Central memory CD4-positive, alpha-beta T cell (primary cell): ENCODE measurements around the gene TTC7B.

Experiments used
- DNase-seq: peaks from one replicate; pipeline ENCODE4 v3.0.0; 2022

Gene TTC7B

GRCh38 chr14:90739318-90740068, 76.7 kb downstream of the TTC7B start:
- no peak for DNase-seq

- DNase-seq = no peak
Observed at GRCh38 chr14:90733139-90733808, 83.0 kb downstream of the TTC7B start.

- no peak for DNase-seq
Observed at GRCh38 chr14:90732718-90733117, 83.5 kb downstream of the TTC7B start.

GRCh38 chr14:90732139-90732538, 84.1 kb downstream of the TTC7B start:
- no peak for DNase-seq

GRCh38 chr14:90731487-90731886, 84.7 kb downstream of the TTC7B start:
- DNase-seq = no peak

- no peak for DNase-seq
Observed at GRCh38 chr14:90730206-90730766, 85.9 kb downstream of the TTC7B start.

GRCh38 chr14:90728951-90729350, 87.3 kb downstream of the TTC7B start:
- no peak for DNase-seq

GRCh38 chr14:90727082-90727481, 89.1 kb downstream of the TTC7B start:
- DNase-seq = no peak

- no peak for DNase-seq
Observed at GRCh38 chr14:90726656-90727055, 89.6 kb downstream of the TTC7B start.

GRCh38 chr14:90724866-90725265, 91.4 kb downstream of the TTC7B start:
- no peak for DNase-seq

- no peak for DNase-seq
Observed at GRCh38 chr14:90722590-90722989, 93.6 kb downstream of the TTC7B start.

GRCh38 chr14:90721619-90722305, 94.5 kb downstream of the TTC7B start:
- DNase-seq = no peak

GRCh38 chr14:90720832-90721231, 95.4 kb downstream of the TTC7B start:
- DNase-seq = no peak

- no peak for DNase-seq
Observed at GRCh38 chr14:90720336-90720735, 95.9 kb downstream of the TTC7B start.

- DNase-seq = no peak
Observed at GRCh38 chr14:90717916-90718315, 98.3 kb downstream of the TTC7B start.

- no peak for DNase-seq
Observed at GRCh38 chr14:90715993-90716392, 100.2 kb downstream of the TTC7B start.

GRCh38 chr14:90715495-90715894, 100.7 kb downstream of the TTC7B start:
- DNase-seq = no peak

- DNase-seq = no peak
Observed at GRCh38 chr14:90714811-90715210, 101.4 kb downstream of the TTC7B start.

- no peak for DNase-seq
Observed at GRCh38 chr14:90704738-90705392, 111.4 kb downstream of the TTC7B start.

GRCh38 chr14:90703841-90704737, 112.1 kb downstream of the TTC7B start:
- no peak for DNase-seq

GRCh38 chr14:90700933-90701776, 115.1 kb downstream of the TTC7B start:
- DNase-seq = no peak
